CD8-positive, alpha-beta memory T cell (primary cell): Measurements from ENCODE around the gene MICALL1. TPM values are rescaled to one million over a fixed set of nuclear protein-coding genes. Genes with fewer than 3 reads are reported as not detected.

ENCODE experiments used
- CTCF ChIA-PET: fragments of 350-600 bp; sonication (Branson Sonifier 250); formaldehyde crosslinking; loops from one replicate; lab custom pipeline; 2021; ENCODE audit warnings: antibody characterized with exemption; lab: Charles Lee
- POLR2A ChIA-PET: fragments of 350-600 bp; sonication (Branson Sonifier 250); formaldehyde crosslinking; loops from one replicate; lab custom pipeline; 2021; ENCODE audit warnings: antibody characterized with exemption; lab: Charles Lee
- DNase-seq, 5 donors: peaks; one replicate each; pipeline versions ENCODE4 v3.0.0 to v3.0.0-alpha.2; 2020 to 2022; ENCODE audit warnings: mixed read lengths in 1 of 5
- H3K27ac ChIP-seq: one replicate; pipeline ENCODE4 v1.7.0; 2013; ENCODE audit warnings: low read depth, mild to moderate bottlenecking, low read length, moderate library complexity
- H3K27me3 ChIP-seq: 2 replicates; pipeline ENCODE4 v1.7.0; 2013; ENCODE audit warnings: low read length, mild to moderate bottlenecking; ENCODE audit not compliant: insufficient read depth, poor library complexity, severe bottlenecking
- H3K36me3 ChIP-seq: 2 replicates; pipeline ENCODE4 v1.7.0; 2013; ENCODE audit warnings: mild to moderate bottlenecking, low read length, moderate library complexity; ENCODE audit not compliant: insufficient read depth
- H3K4me1 ChIP-seq: 2 replicates; pipeline ENCODE4 v1.7.0; 2013; ENCODE audit warnings: mild to moderate bottlenecking, low read length, moderate library complexity; ENCODE audit not compliant: insufficient read depth
- H3K4me3 ChIP-seq: 2 replicates; pipeline ENCODE4 v1.7.0; 2013; ENCODE audit warnings: mild to moderate bottlenecking, low read length
- H3K9me3 ChIP-seq: 2 replicates; pipeline ENCODE4 v1.7.0; 2013; ENCODE audit warnings: mild to moderate bottlenecking, low read length
- H3K27ac Mint-ChIP-seq, 8 donors: one replicate each; pipeline ENCODE4 v1.8.0; 2020 to 2021; ENCODE audit warnings: mixed read lengths in 8 of 8, mild to moderate bottlenecking in 6 of 8, inconsistent platforms in 3 of 8, moderate library complexity in 3 of 8
- H3K27me3 Mint-ChIP-seq, 2 donors: one replicate each; pipeline ENCODE4 v1.8.0; 2020 to 2021; ENCODE audit warnings: mixed read lengths in 2 of 2, mild to moderate bottlenecking in 1 of 2, moderate library complexity in 1 of 2
- H3K36me3 Mint-ChIP-seq, 3 donors: one replicate each; pipeline ENCODE4 v1.8.0; 2020 to 2021; ENCODE audit warnings: mixed read lengths in 3 of 3, inconsistent platforms in 1 of 3, mild to moderate bottlenecking in 1 of 3
- H3K4me1 Mint-ChIP-seq, 3 donors: one replicate each; pipeline ENCODE4 v1.8.0; 2020 to 2021; ENCODE audit warnings: mixed read lengths in 3 of 3, inconsistent platforms in 1 of 3, mild to moderate bottlenecking in 1 of 3
- H3K4me3 Mint-ChIP-seq, 7 donors: one replicate each; pipeline ENCODE4 v1.8.0; 2020 to 2021; ENCODE audit warnings: mixed read lengths in 7 of 7, mild to moderate bottlenecking in 6 of 7, moderate library complexity in 4 of 7, inconsistent platforms in 2 of 7
- H3K9me3 Mint-ChIP-seq, 5 donors: one replicate each; pipeline ENCODE4 v1.8.0; 2020 to 2022; ENCODE audit warnings: mixed read lengths in 5 of 5, mild to moderate bottlenecking in 3 of 5, moderate library complexity in 2 of 5, inconsistent platforms in 1 of 5
- polyA plus RNA-seq: library from polyadenylated mRNA; unstranded; fragments of 300-500 nt; fragmentation: Illumina TruSeq; gene quantifications from one replicate; pipeline ENCODE4 v1.2.3, GENCODE V29; 2021
- total RNA-seq, 2 experiments: library from RNA; stranded (reverse); gene quantifications; one replicate each; pipeline ENCODE4 v1.2.3, GENCODE V29; 2021

The MICALL1 gene
- total and polyA plus RNA-seq, 3 experiments from 2014 or later, result 7.2 to 25.8 (median 25.4) TPM

- H3K4me1 Mint-ChIP-seq, result peaks cover 0 to 5% (median 4%) of the 10 kb centered on the region in 3 donors
- H3K36me3 Mint-ChIP-seq, result peaks cover 0 to 47% (median 1%) of the 10 kb centered on the region in 3 donors
- Histone ChIP-seq H3K9me3 (no peaks in the 10 kb centered on the region), H3K4me1 (no peaks in the 10 kb centered on the region), H3K27ac (no peak overlapping the region), H3K36me3 (peaks cover 8% of the 10 kb centered on the region), H3K4me3 (no peak overlapping the region), H3K27me3 (no peaks in the 10 kb centered on the region)
- H3K4me3 Mint-ChIP-seq, result peak overlapping the region in 1 of 7 donors; percentile 23
- DNase-seq, result no peak
- CTCF ChIA-PET, result interaction anchor here (1.0 kb wide), 1 partner anchor 16 kb away, joined by 3 read pairs; no protein-coding TSS in a partner anchor
- H3K27ac Mint-ChIP-seq, result peak overlapping the region in 1 of 8 donors; percentile 11
- POLR2A ChIA-PET, result no interaction called here
- H3K27me3 Mint-ChIP-seq, result no peaks in the 10 kb centered on the region
- H3K9me3 Mint-ChIP-seq, result no peaks in the 10 kb centered on the region
These were observed 12.6 kb downstream of the MICALL1 start for GRCh38 chr22:37918580-37919270.

GRCh38 chr22:37920126-37920525 lies 14.0 kb downstream of the MICALL1 start:
- Mint-ChIP-seq H3K27me3 (no peaks in the 10 kb centered on the region), H3K36me3 (peaks cover 0 to 52% (median 1%) of the 10 kb centered on the region in 3 donors), H3K4me1 (peaks cover 0 to 5% (median 4%) of the 10 kb centered on the region in 3 donors), H3K4me3 (no peak overlapping the region), H3K9me3 (no peaks in the 10 kb centered on the region), H3K27ac (peak overlapping the region in 4 of 8 donors; percentile 43 to 90 (median 66))
- H3K4me1 ChIP-seq, result no peaks in the 10 kb centered on the region
- peaks cover 10% of the 10 kb centered on the region for H3K36me3 ChIP-seq
- CTCF ChIA-PET, result interaction anchor here (1.0 kb wide), 1 partner anchor 14 kb away, joined by 3 read pairs; no protein-coding TSS in a partner anchor
- H3K9me3 ChIP-seq, result no peaks in the 10 kb centered on the region
- DNase-seq, result no peak
- POLR2A ChIA-PET, result no interaction called here
- H3K4me3 ChIP-seq, result no peak overlapping the region
- H3K27me3 ChIP-seq, result no peaks in the 10 kb centered on the region
- no peak overlapping the region for H3K27ac ChIP-seq

- peaks cover 0 to 60% (median 1%) of the 10 kb centered on the region in 3 donors for H3K36me3 Mint-ChIP-seq
- Histone ChIP-seq H3K4me3 (no peak overlapping the region), H3K4me1 (no peaks in the 10 kb centered on the region), H3K9me3 (no peaks in the 10 kb centered on the region), H3K27ac (no peak overlapping the region), H3K27me3 (no peaks in the 10 kb centered on the region), H3K36me3 (peaks cover 24% of the 10 kb centered on the region)
- H3K4me3 Mint-ChIP-seq, result no peak overlapping the region
- peaks cover 0 to 5% (median 4%) of the 10 kb centered on the region in 3 donors for H3K4me1 Mint-ChIP-seq
- H3K27ac Mint-ChIP-seq, result peak overlapping the region in 1 of 8 donors; percentile 32
- DNase-seq, result no peak
- no peaks in the 10 kb centered on the region for H3K9me3 Mint-ChIP-seq
- no peaks in the 10 kb centered on the region for H3K27me3 Mint-ChIP-seq
- POLR2A ChIA-PET, result no interaction called here
- CTCF ChIA-PET, result no interaction called here
These were observed 16.1 kb downstream of the MICALL1 start for GRCh38 chr22:37922191-37922590.

GRCh38 chr22:37923927-37924326 lies 17.8 kb downstream of the MICALL1 start:
- Histone ChIP-seq H3K36me3 (peaks cover 15% of the 10 kb centered on the region), H3K27ac (no peak overlapping the region), H3K4me3 (no peak overlapping the region), H3K4me1 (no peaks in the 10 kb centered on the region), H3K27me3 (no peaks in the 10 kb centered on the region), H3K9me3 (no peaks in the 10 kb centered on the region)
- Mint-ChIP-seq H3K27ac (peak overlapping the region in 1 of 8 donors; percentile 84), H3K9me3 (no peaks in the 10 kb centered on the region), H3K4me1 (peaks cover 0 to 5% (median 4%) of the 10 kb centered on the region in 3 donors), H3K27me3 (no peaks in the 10 kb centered on the region), H3K4me3 (no peak overlapping the region), H3K36me3 (peaks cover 0 to 61% (median 5%) of the 10 kb centered on the region in 3 donors)
- CTCF ChIA-PET, result no interaction called here
- POLR2A ChIA-PET, result no interaction called here
- no peak for DNase-seq

- Histone ChIP-seq H3K36me3 (peaks cover 15% of the 10 kb centered on the region), H3K27ac (no peak overlapping the region), H3K27me3 (no peaks in the 10 kb centered on the region), H3K4me3 (no peak overlapping the region), H3K4me1 (no peaks in the 10 kb centered on the region), H3K9me3 (no peaks in the 10 kb centered on the region)
- Mint-ChIP-seq H3K27ac (peak overlapping the region in 1 of 8 donors; percentile 84), H3K36me3 (peaks cover 0 to 65% (median 5%) of the 10 kb centered on the region in 3 donors), H3K4me1 (peaks cover 0 to 5% (median 4%) of the 10 kb centered on the region in 3 donors), H3K9me3 (no peaks in the 10 kb centered on the region), H3K27me3 (no peaks in the 10 kb centered on the region), H3K4me3 (no peak overlapping the region)
- ChIA-PET CTCF (no interaction called here), POLR2A (no interaction called here)
- no peak for DNase-seq
These were observed 18.4 kb downstream of the MICALL1 start for GRCh38 chr22:37924386-37925065.

- no peak for DNase-seq
- H3K27ac ChIP-seq, result no peak overlapping the region
- H3K4me3 ChIP-seq, result no peak overlapping the region
- H3K36me3 ChIP-seq, result peaks cover 15% of the 10 kb centered on the region
- CTCF ChIA-PET, result no interaction called here
- H3K4me1 ChIP-seq, result no peaks in the 10 kb centered on the region
- H3K9me3 ChIP-seq, result no peaks in the 10 kb centered on the region
- Mint-ChIP-seq H3K27ac (no peak overlapping the region), H3K9me3 (no peaks in the 10 kb centered on the region), H3K27me3 (no peaks in the 10 kb centered on the region), H3K4me1 (no peaks in the 10 kb centered on the region), H3K4me3 (no peak overlapping the region), H3K36me3 (peaks cover 0 to 60% (median 5%) of the 10 kb centered on the region in 3 donors)
- POLR2A ChIA-PET, result interaction anchor here (0.6 kb wide), 1 partner anchor 1396 kb away, joined by 3 read pairs; no protein-coding TSS in a partner anchor
- H3K27me3 ChIP-seq, result no peaks in the 10 kb centered on the region
These were observed 19.2 kb downstream of the MICALL1 start for GRCh38 chr22:37925330-37925729.

- Mint-ChIP-seq H3K27ac (no peak overlapping the region), H3K4me1 (peaks cover 0 to 3% (median 0%) of the 10 kb centered on the region in 3 donors), H3K4me3 (no peak overlapping the region), H3K36me3 (peaks cover 0 to 64% (median 5%) of the 10 kb centered on the region in 3 donors), H3K9me3 (no peaks in the 10 kb centered on the region), H3K27me3 (no peaks in the 10 kb centered on the region)
- ChIA-PET POLR2A (no interaction called here), CTCF (no interaction called here)
- DNase-seq, result no peak
- Histone ChIP-seq H3K9me3 (no peaks in the 10 kb centered on the region), H3K4me1 (no peaks in the 10 kb centered on the region), H3K27ac (no peak overlapping the region), H3K36me3 (peaks cover 15% of the 10 kb centered on the region), H3K27me3 (no peaks in the 10 kb centered on the region), H3K4me3 (no peak overlapping the region)
These were observed 19.7 kb downstream of the MICALL1 start for GRCh38 chr22:37925767-37926166.

- ChIA-PET CTCF (no interaction called here), POLR2A (no interaction called here)
- Mint-ChIP-seq H3K9me3 (no peaks in the 10 kb centered on the region), H3K36me3 (peaks cover 0 to 63% (median 5%) of the 10 kb centered on the region in 3 donors), H3K27me3 (no peaks in the 10 kb centered on the region), H3K27ac (no peak overlapping the region), H3K4me1 (peaks cover 0 to 3% (median 0%) of the 10 kb centered on the region in 3 donors), H3K4me3 (no peak overlapping the region)
- H3K27ac ChIP-seq, result no peak overlapping the region
- no peaks in the 10 kb centered on the region for H3K27me3 ChIP-seq
- H3K4me1 ChIP-seq, result no peaks in the 10 kb centered on the region
- no peak overlapping the region for H3K4me3 ChIP-seq
- DNase-seq, result no peak
- peaks cover 15% of the 10 kb centered on the region for H3K36me3 ChIP-seq
- no peaks in the 10 kb centered on the region for H3K9me3 ChIP-seq
These were observed 20.3 kb downstream of the MICALL1 start for GRCh38 chr22:37926358-37926757.
